Karpas-422 (cell line): Measurements from ENCODE around the gene ADTRP. TPM values are rescaled to one million over a fixed set of nuclear protein-coding genes. Genes with fewer than 3 reads are reported as not detected.

ENCODE experiments used
- DNase-seq: peaks from one replicate; pipeline ENCODE4 v3.0.0-alpha.2; 2015
- H2AFZ ChIP-seq: fragments of 200-600 bp; sonication (generic); 2 replicates; pipeline ENCODE4 v1.6.1; 2014; ENCODE audit warnings: antibody characterized with exemption, low read length, mixed read lengths
- H3K27ac ChIP-seq: fragments of 200-600 bp; sonication (generic); 2 replicates; pipeline ENCODE4 v1.5.1; 2014; ENCODE audit warnings: mild to moderate bottlenecking, low read length, moderate library complexity
- H3K27me3 ChIP-seq: fragments of 200-600 bp; sonication (generic); 2 replicates; pipeline ENCODE4 v1.6.1; 2014; ENCODE audit warnings: low read length, mixed read lengths
- H3K36me3 ChIP-seq: fragments of 200-600 bp; sonication (generic); 2 replicates; pipeline ENCODE4 v1.6.1; 2014; ENCODE audit warnings: low read length, mixed read lengths; ENCODE audit not compliant: insufficient read depth
- H3K4me1 ChIP-seq: fragments of 200-600 bp; sonication (generic); 2 replicates; pipeline ENCODE4 v1.6.1; 2014; ENCODE audit warnings: mild to moderate bottlenecking, low read length, mixed read lengths
- H3K4me2 ChIP-seq: fragments of 200-600 bp; sonication (generic); 2 replicates; pipeline ENCODE4 v1.6.1; 2014; ENCODE audit warnings: low read length, low read depth, mild to moderate bottlenecking; ENCODE audit not compliant: poor library complexity, severe bottlenecking
- H3K4me3 ChIP-seq: fragments of 200-600 bp; sonication (generic); 2 replicates; pipeline ENCODE4 v1.5.1; 2014; ENCODE audit warnings: mild to moderate bottlenecking, antibody characterized with exemption, low read length, mixed read lengths
- H3K79me2 ChIP-seq: fragments of 200-600 bp; sonication (generic); 2 replicates; pipeline ENCODE4 v1.6.1; 2014; ENCODE audit warnings: mild to moderate bottlenecking, low read length, mixed read lengths
- H3K9ac ChIP-seq: fragments of 200-600 bp; sonication (generic); 2 replicates; pipeline ENCODE4 v1.6.0; 2014; ENCODE audit warnings: low read length
- H3K9me2 ChIP-seq: fragments of 200-600 bp; sonication (generic), shearing (Covaris generic); replicated peaks from 2 replicates; pipeline ENCODE4 v1.6.0; 2014; ENCODE audit warnings: mild to moderate bottlenecking, low read length, moderate library complexity; ENCODE audit not compliant: insufficient read depth
- H3K9me3 ChIP-seq: fragments of 300-700, 200-600 bp; sonication (generic); 2 replicates; pipeline ENCODE4 v1.6.1; 2014; ENCODE audit warnings: low read length, mixed read lengths
- H4K20me1 ChIP-seq: fragments of 200-600 bp; sonication (generic); 2 replicates; pipeline ENCODE4 v1.6.1; 2014; ENCODE audit warnings: mild to moderate bottlenecking, antibody characterized with exemption, low read length, low read depth; ENCODE audit not compliant: insufficient read depth
- total RNA-seq: library from RNA; depleted of rRNA; stranded (reverse); fragments of >200 nt; shearing (Covaris generic); gene quantifications from 2 replicates; pipeline ENCODE4 v1.2.3, GENCODE V29; 2014; ENCODE audit warnings: low replicate concordance

The ADTRP gene
- total RNA-seq, 1 experiment from 2014 or later = not detected

GRCh38 chr6:11785774-11786579 lies 7.4 kb upstream of the ADTRP start:
- Histone ChIP-seq H3K9ac (no peak overlapping the region), H3K9me2 (no peaks in the 10 kb centered on the region), H3K27me3 (no peaks in the 10 kb centered on the region), H3K36me3 (no peaks in the 10 kb centered on the region), H3K27ac (no peak overlapping the region), H3K9me3 (no peaks in the 10 kb centered on the region), H2AFZ (0 out of 2 replicates have a peak overlapping the region, but pooled peaks have one; percentile 24), H3K79me2 (no peaks in the 10 kb centered on the region), H4K20me1 (no peaks in the 10 kb centered on the region), H3K4me1 (no peaks in the 10 kb centered on the region; the same call in 1 of the 2 replicates), H3K4me2 (no peak overlapping the region), H3K4me3 (no peak overlapping the region)
- no peak for DNase-seq

- no peaks in the 10 kb centered on the region; the same call in 1 of the 2 replicates for H3K4me1 ChIP-seq
- H3K27me3 ChIP-seq = no peaks in the 10 kb centered on the region
- DNase-seq = no peak
- no peaks in the 10 kb centered on the region for H4K20me1 ChIP-seq
- no peaks in the 10 kb centered on the region for H3K9me3 ChIP-seq
- H3K36me3 ChIP-seq = no peaks in the 10 kb centered on the region
- H2AFZ ChIP-seq = no peak overlapping the region
- H3K4me3 ChIP-seq = no peak overlapping the region
- H3K4me2 ChIP-seq = no peak overlapping the region
- no peak overlapping the region for H3K27ac ChIP-seq
- no peaks in the 10 kb centered on the region for H3K9me2 ChIP-seq
- no peaks in the 10 kb centered on the region for H3K79me2 ChIP-seq
- no peak overlapping the region for H3K9ac ChIP-seq
Observed at GRCh38 chr6:11785415-11785773, 6.8 kb upstream of the ADTRP start.

GRCh38 chr6:11784341-11784740 lies 5.7 kb upstream of the ADTRP start:
- Histone ChIP-seq H3K4me2 (no peak overlapping the region), H3K4me3 (no peak overlapping the region), H3K4me1 (peaks cover 2% of the 10 kb centered on the region), H3K36me3 (no peaks in the 10 kb centered on the region), H2AFZ (no peak overlapping the region), H3K27ac (no peak overlapping the region), H3K9me2 (no peaks in the 10 kb centered on the region), H3K9ac (no peak overlapping the region), H3K27me3 (no peaks in the 10 kb centered on the region), H3K79me2 (no peaks in the 10 kb centered on the region), H4K20me1 (no peaks in the 10 kb centered on the region), H3K9me3 (no peaks in the 10 kb centered on the region)
- no peak for DNase-seq

- no peak overlapping the region for H3K4me2 ChIP-seq
- H3K79me2 ChIP-seq = no peaks in the 10 kb centered on the region
- H3K4me1 ChIP-seq = peaks cover 8% of the 10 kb centered on the region
- H3K27me3 ChIP-seq = no peaks in the 10 kb centered on the region
- H3K9me2 ChIP-seq = no peaks in the 10 kb centered on the region
- no peak overlapping the region for H3K27ac ChIP-seq
- no peaks in the 10 kb centered on the region for H4K20me1 ChIP-seq
- DNase-seq = no peak
- no peaks in the 10 kb centered on the region for H3K9me3 ChIP-seq
- no peak overlapping the region for H2AFZ ChIP-seq
- H3K36me3 ChIP-seq = no peaks in the 10 kb centered on the region
- no peak overlapping the region for H3K4me3 ChIP-seq
- H3K9ac ChIP-seq = no peak overlapping the region
Observed at GRCh38 chr6:11783524-11784064, 5.0 kb upstream of the ADTRP start.

- Histone ChIP-seq H3K27me3 (no peaks in the 10 kb centered on the region), H3K36me3 (no peaks in the 10 kb centered on the region), H3K9me3 (no peaks in the 10 kb centered on the region), H4K20me1 (no peaks in the 10 kb centered on the region), H3K27ac (no peak overlapping the region), H3K79me2 (no peaks in the 10 kb centered on the region), H3K9ac (no peak overlapping the region), H2AFZ (no peak overlapping the region), H3K4me3 (no peak overlapping the region), H3K4me1 (peaks cover 8% of the 10 kb centered on the region), H3K4me2 (no peak overlapping the region), H3K9me2 (no peaks in the 10 kb centered on the region)
- DNase-seq = no peak
Observed at GRCh38 chr6:11782524-11782923, 3.9 kb upstream of the ADTRP start.

GRCh38 chr6:11780097-11780428 lies 1.5 kb upstream of the ADTRP start:
- Histone ChIP-seq H3K4me2 (no peak overlapping the region), H3K27ac (no peak overlapping the region), H3K27me3 (no peaks in the 10 kb centered on the region), H2AFZ (no peak overlapping the region), H4K20me1 (no peaks in the 10 kb centered on the region), H3K4me3 (no peak overlapping the region), H3K36me3 (no peaks in the 10 kb centered on the region), H3K9ac (no peak overlapping the region), H3K9me2 (no peaks in the 10 kb centered on the region), H3K9me3 (no peaks in the 10 kb centered on the region), H3K79me2 (no peaks in the 10 kb centered on the region), H3K4me1 (peaks cover 8% of the 10 kb centered on the region)
- DNase-seq = no peak

- H4K20me1 ChIP-seq = no peaks in the 10 kb centered on the region
- no peak overlapping the region for H3K27ac ChIP-seq
- no peak for DNase-seq
- H3K4me1 ChIP-seq = peaks cover 8% of the 10 kb centered on the region
- no peak overlapping the region for H3K4me3 ChIP-seq
- H3K9ac ChIP-seq = no peak overlapping the region
- H3K27me3 ChIP-seq = no peaks in the 10 kb centered on the region
- no peaks in the 10 kb centered on the region for H3K9me3 ChIP-seq
- no peaks in the 10 kb centered on the region for H3K79me2 ChIP-seq
- H3K9me2 ChIP-seq = no peaks in the 10 kb centered on the region
- H2AFZ ChIP-seq = no peak overlapping the region
- no peaks in the 10 kb centered on the region for H3K36me3 ChIP-seq
- no peak overlapping the region for H3K4me2 ChIP-seq
Observed at GRCh38 chr6:11779329-11780096, 910 bp upstream of the ADTRP start.

GRCh38 chr6:11778036-11778435 lies 567 bp downstream of the ADTRP start:
- Histone ChIP-seq H3K9ac (no peak overlapping the region), H3K79me2 (no peaks in the 10 kb centered on the region), H3K4me3 (no peak overlapping the region), H3K27me3 (no peaks in the 10 kb centered on the region), H2AFZ (no peak overlapping the region), H3K9me2 (no peaks in the 10 kb centered on the region), H3K27ac (no peak overlapping the region), H3K9me3 (no peaks in the 10 kb centered on the region), H3K36me3 (no peaks in the 10 kb centered on the region), H4K20me1 (no peaks in the 10 kb centered on the region), H3K4me1 (peaks cover 8% of the 10 kb centered on the region), H3K4me2 (no peak overlapping the region)
- DNase-seq = no peak
